Dermis microvascular lymphatic vessel endothelial cell (primary cell): ENCODE results near the gene LMBRD2. TPM values are rescaled to one million over a fixed set of nuclear protein-coding genes. Genes with fewer than 3 reads are reported as not detected.
"Not testable (repeated sequence)": the region's sequence is repeated elsewhere in the genome, so short reads cannot be mapped to it uniquely, and the experiment has no call there.

Source experiments
- DNase-seq, 2 donors: peaks; one replicate each; pipeline versions ENCODE4 v3.0.0 to v3.0.0-alpha.2; 2010; ENCODE audit warnings: low read depth in 2 of 2
- total RNA-seq: library from RNA; depleted of rRNA; stranded (reverse); fragments of >200 nt; gene quantifications from 2 replicates; pipeline ENCODE4 v1.2.1, GENCODE V29; 2014

Gene LMBRD2
- total RNA-seq, 1 donor from 2014 or later: 5.8 TPM

DNA sequence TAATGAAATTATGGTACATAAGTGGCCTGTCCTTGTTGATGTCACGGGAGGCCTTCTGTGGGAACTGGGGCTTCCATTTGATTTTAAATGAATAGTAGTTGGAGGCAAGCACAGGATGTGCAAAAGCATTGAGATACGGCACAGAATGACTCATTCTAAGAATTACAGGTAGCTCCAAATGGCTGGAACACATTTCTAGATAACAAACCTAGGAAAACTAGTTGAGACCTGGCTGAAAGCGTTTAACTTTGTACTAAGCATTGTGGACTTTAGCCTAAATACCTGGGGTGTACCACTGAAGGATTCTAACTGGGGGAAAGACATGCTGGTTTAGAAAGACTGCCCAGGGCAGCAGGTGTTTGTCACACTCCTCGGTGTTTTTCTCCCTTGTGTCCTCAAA, 9.7 kb upstream of the LMBRD2 start:
- DNase-seq: no peak

DNA sequence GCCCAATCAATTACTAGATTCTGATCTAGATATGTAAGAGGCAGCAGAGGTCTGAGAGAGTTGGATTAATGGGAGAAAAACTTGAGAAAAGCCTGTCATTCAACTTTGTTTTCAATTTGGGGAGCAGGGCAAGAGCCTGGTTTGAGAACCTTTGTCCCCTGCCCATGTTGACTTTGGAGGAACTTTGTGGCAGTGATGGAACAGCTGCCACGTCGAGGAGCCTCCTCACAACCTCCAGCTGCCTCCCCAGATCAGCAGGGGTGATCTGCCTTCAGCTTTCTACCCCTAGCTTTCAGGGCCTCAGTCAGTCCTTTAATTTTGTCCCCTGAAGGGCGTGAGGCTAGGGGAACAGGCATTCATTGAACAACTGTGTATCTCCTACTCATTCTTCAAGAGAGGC, 8.9 kb upstream of the LMBRD2 start:
- DNase-seq: no peak

DNA sequence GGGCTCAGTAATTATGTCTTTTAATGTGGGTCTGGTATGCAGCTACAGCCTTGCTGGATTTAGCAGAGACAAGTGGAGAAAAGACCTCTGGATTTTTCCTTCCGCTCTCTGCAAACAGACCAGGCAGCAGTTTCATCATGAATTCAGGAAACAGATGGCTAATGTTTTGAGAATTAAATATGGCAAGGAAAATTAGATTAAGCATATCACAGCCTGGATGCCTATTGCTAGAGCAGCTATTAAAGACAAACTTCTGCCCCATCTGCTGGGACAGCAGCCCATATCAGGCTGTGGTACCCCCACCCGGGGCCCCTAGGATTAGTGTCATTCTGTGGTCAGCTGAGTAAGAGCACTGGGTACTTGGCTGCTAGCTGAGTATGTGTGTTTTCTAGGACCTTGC, 6.5 kb upstream of the LMBRD2 start:
- DNase-seq: peak in 1 of 2 donors; percentile 40

DNA sequence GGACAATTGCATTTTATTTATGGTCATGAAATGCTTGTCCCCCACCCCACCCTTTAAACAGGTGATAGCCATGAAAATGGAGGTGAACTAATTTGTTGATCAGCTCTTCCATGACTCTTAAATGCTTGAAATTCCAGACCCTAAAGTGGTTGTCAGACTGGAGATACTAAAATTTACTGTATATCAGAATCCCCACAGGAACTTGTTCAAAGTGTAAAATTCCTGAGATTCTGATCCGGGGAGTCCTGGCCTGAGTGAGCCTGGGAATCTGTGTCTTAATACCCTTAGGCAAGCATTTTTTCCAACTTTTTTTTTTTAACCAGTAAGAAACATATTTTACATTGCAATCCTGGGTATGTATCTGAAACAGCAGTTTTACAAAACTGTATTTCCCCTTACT, 4.9 kb upstream of the LMBRD2 start:
- no peak for DNase-seq

DNA sequence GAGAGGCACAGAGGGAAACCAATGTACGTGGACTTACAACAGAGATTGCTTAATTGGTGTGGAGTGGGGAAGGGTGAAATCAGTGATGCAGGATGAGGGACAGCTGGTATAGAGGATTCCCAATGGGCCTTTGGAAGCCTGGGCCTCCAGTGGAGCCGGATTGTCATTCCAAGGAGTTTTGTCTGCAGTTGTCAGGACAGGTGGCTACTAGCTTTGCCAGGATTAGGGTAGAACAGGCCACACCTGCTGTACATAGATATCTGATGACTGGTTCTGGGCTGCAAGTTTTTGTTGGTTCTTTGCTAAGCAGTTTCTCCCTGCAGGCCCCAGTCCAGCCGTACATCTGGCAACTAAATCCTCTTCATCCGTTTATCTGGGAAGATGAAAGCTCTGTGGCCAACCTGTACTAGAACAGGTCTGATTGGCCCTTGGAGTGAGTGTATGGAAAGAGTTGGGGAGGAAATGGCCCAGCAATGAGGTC, 4.5 kb upstream of the LMBRD2 start:
- peak; percentile 33 to 41 for DNase-seq

DNA sequence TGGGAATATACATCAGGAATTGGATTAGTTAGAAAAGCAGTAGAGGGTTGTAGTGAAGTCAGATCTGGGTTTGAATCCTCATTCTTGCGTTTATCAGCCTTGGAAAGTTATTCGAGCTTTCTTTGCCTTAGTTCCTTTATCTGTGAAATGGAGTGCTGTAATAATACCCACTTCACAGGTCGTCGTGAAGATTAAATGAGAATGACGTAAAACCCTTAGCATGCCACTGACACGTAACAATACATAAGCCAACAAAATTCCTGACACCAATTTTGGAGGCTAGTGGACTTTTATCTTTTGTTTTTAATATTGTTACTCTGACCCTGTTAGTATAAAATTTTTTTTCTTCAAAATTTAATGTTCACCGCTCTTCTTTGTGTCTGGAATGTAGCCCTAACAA, 3.6 kb upstream of the LMBRD2 start:
- DNase-seq: no peak

DNA sequence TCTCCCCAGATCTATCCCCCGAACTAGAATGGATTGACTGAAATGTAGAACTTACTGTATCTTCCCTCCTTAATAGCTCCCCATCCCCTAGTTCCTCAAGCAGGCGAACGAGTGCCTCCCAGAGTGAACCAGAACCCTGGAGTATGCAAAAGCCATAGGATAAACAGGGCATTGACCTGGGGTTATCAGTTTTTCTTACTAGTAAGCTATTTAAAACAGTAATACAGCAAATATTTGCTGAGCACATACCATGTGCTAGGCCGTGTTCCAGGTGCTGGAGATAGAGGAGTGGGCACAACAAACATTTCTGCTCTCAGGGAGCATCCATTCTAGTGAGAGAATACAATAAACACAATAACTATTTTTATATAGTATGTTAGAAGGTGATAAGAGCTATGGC, 2.0 kb upstream of the LMBRD2 start:
- no peak for DNase-seq

DNA sequence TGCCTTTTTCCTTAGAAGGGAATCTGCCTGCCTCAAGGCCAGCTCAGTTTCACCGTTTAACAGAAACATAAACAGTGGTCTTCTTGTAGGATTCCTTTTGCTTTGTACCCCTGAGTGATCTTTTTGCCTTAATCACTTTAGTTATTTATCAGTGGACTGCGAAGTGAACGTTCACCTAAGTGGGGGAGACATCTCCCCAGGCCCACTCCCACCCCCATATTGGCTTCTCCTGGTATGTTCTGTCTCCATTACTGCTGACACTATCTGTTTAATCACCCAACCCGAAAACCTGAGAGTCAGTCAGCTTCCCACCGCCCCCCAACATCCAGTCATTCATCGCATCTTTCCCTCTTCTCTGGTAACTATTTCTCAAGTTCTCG, 1.6 kb upstream of the LMBRD2 start:
- DNase-seq: no peak

DNA sequence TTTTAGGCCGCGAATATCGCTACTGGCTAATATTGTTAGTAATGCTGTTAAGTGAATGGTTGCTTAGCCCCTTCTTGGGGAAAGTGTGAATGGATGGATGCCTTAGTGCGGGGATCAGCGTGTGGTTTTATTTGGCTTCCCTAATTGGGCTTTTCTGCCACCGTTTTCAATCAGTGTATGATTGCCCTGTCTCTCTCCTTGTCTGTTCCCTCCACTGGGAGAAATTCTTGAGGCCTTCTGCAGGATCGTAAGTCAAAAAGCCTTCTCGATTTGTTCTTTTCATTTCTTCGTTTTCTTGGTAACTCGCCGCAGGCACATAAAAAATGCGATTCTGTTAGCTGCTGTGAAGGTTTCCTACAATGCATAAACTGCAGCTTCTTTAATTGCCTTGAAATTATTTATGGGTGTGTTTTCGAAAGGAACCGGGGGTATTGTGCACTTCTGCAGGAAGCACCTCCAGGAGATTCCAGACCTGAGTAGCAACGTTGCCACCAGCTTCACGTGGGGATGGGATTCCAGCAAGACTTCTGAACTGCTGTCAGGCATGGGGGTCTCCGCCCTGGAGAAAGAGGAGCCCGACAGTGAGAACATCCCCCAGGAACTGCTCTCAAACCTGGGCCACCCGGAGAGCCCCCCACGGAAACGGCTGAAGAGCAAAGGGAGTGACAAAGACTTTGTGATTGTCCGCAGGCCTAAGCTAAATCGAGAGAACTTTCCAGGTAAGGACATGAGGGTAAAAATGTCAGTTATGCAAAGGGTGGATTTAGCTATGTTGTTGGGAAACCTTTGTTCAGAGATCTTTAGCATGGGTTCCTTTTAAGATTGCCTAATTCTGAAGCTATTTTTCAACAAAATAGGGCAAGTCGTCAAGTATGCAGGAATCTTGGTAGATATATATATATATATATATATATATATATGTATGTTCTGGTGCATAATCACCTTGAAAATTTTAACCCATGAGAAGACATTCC, 924 bp upstream of the LMBRD2 start:
- peak in 1 of 2 donors; percentile 5 for DNase-seq

DNA sequence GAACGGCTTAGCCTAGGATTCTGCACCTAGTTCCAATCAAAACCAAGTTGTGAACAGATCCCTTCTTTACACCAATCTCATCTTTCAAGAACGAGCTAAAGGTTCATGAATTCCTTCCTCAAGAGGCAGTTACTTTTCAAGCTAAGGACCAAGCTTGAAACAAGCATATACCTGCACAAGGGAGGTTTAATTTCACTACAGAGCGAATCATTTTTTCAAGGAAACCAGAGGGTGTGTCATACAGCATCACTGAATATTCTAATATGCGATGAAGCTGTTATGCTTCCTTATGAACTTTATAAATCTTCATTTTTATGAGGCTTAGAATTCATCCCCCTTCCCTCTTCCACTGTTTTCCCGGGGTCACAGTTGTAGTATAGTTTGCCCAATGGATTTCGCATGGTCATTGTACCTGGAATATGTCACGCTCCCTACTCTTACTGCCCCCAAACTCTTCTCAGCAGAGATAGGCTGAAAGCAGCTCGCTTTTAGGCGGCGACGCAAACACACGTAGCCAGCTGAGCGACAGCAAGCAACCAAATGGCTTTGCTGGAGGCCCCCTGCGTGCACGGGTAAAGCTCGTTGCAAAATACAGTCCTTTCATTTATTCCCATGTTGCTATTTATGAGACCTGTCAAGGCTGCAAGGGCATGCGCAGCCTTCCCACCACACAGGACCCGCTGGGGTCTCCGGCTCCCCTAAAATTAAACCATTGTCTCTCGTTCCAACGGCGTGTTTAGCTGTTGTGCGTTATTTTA, 832 bp downstream of the LMBRD2 start:
- DNase-seq: peak; percentile 62 to 68

DNA sequence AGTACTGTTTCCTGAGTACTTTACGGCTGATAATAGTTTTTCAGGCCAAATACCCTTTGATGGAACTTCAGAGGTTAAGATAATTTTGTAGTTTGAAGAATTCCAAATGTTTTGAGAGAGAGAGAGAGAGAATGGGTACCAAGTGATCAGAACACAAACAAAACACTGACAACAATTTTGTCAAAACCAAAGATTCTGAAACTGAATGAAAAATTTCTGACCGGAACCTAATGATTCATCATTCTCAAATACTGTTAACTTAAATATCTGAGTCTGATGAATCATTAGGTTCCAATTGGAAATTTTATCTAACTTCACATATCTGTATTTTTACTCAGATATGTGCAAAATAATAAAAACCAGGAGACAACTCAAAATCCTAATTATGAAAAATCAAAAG, 4.0 kb downstream of the LMBRD2 start:
- no peak for DNase-seq

DNA sequence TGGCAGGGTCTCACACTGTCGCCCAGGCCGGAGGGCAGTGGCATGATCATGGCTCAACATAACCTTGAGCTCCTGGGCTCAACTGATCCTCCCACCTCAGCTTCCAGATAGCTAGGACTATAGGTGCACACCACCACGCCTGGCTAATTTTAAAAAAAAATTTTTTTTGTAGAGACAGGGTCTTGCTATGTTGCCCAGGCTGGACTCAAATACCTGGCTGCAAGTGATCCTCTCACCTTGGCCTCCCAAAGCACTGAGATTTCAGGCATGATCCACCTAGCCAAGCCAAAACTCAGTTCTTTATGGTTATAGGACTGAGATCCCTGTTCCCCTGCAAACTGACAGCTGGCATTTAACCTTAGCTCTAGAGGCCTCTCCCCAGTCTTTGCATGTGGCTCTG, 5.3 kb downstream of the LMBRD2 start:
- no peak for DNase-seq

DNA sequence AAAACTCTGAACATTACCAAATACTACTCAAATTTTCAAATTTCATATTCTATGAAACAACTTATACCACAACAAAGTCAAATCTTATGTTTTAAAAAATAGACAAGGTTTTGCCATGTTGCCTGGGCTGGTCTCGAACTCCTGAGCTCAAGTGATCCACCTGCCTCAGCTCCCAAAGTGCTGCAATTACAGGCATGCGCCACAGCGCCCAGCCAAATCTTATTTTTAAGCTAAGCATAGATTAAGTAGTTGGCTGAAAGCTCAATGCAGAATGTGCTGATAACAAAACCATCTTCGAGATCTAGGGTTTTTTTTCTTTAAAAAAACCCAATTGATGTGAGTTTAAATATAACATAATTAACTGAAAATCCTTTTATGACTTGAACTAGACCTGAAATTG, 6.4 kb downstream of the LMBRD2 start:
- DNase-seq: no peak

DNA sequence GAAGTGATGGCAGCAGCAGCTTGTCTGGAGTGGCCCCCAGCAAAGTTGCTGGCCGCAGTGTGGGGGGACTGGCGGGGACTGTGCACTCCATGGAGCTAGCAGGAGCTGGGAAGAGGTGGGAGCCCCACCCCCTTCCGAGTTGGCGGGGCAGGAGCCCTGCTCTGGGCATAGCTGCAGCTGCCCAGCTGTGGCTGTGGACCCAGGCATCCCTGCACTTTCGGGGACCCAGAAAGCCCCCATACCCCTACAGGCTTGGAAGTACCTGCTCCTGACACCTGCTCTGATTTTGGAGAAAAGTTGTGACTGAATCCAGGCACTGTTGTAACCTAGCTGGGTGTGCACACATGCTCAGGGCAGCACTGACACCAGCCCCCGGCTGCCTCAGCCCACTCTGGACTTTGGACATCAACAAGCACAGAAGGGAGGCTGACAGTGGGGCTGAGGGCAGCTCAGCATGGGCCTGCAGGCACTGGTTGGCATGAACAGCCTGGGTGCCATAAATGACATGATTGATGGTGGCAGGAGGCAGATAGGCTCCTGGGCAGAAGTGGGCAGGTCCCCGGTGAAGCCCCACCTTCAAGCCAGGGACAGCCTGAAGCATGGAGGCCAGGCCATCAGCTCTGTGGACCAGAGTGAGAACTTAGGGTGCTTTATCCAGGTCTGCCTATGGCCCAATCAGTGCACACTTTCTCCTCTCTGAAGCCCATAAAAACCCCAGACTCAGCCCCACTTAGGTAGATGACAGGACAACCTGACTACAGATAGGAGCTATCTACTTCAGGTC, 12.6 kb downstream of the LMBRD2 start:
- no peak for DNase-seq

DNA sequence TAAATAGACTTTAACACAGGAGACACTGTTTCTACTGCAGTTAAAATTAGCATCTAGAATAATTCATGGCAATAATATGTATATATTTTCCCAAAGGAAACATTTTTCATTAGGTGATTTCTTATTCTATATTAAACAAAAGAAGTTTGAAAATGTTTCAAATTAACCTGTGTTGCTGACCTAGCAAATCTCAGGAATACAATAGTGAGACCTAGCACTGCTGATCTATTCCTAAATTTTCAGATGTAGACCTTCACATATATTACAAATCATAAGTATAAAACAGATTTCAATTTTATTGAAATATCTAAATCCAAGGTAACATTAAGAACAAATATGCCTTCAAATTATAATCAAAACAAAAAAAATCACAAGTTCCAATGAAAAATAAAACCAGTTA, 15.1 kb downstream of the LMBRD2 start:
- DNase-seq: no peak

DNA sequence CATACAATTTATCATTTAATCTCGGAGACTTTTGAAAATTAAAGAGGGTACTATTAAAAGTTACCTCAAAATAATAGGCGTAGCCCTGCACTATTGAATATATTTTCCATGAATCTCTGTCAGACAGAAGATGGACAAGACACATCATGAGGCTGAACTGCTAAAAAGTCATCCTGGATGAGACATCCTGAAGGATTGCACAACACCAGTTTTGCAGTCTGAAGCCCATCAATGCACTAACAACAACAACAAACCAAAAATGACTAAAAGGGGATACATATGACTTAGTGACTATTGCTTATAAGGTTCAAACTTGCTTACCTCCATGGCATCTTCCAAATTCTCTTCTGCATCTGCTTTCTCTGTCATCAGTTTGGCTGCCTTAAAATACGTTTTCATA, 15.7 kb downstream of the LMBRD2 start:
- no peak for DNase-seq

DNA sequence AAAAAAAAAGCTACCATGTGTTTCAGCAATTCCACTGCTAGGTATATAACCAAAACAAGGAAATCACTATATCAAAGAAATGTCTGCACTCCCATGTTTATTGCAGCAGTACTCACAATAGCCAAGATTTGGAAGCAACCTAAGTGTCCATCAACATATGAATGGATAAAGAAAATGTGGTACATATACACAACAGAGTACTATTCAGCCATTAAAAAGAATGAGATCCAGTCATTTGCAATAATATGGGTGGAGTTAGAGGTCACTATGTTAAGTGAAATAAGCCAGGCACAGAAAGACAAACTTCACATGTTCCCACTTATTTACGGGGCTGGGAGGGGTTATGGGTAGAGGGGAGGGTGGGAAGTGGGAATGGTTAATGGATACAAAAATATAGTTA, 18.7 kb downstream of the LMBRD2 start:
- not testable (repeated sequence) for DNase-seq

DNA sequence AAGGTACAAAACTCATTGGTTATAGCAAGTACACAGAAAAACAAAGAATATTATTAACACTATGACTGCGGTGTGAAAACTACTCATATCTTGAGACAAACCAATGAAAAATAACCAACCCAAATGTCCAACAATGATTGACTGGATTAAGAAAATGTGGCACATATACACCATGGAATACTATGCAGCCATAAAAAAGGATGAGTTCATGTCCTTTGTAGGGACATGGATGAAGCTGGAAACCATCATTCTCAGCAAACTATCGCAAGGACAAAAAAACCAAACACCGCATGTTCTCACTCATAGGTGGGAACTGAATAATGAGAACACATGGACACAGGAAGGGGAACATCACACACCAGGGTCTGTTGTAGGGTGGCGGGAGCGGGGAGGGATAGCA, 22.0 kb downstream of the LMBRD2 start:
- not testable (repeated sequence) for DNase-seq

DNA sequence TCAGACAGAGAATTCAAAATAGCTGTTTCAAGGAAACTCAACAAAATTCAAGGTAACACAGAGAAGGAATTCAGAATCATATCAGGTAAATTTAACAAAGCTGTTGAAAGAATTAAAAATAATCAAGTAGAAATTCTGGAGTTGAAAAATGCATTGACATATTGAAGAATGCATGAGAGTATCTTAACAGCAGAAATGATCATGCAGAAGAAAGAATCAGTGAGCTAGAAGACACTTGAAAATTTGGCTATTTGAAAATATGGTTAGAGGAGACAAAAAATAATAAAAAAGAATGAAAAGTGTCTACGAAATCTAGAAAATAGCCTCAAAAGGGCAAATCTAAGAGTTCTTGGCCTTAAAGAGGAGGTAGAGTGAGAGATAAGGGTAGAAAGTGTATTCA, 22.9 kb downstream of the LMBRD2 start:
- no peak for DNase-seq

DNA sequence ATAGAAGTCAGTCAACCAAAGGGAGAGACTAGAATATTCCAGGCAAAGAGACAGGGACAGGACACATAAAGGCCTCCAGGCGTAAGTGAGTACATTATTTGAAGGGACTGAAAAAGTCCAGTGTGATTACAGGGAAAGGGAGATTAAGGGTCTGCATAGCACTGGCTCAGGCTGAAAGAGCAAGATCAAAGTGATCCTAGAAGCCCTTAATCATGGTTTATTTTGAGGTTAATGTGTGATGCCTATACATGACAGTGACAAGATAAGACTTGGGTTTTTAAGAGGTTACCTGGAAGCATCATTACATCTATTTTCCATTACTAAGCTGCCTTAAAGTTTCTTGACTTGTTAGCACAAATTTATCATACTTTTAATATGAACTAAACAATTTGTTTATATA, 25.8 kb downstream of the LMBRD2 start:
- DNase-seq: no peak

DNA sequence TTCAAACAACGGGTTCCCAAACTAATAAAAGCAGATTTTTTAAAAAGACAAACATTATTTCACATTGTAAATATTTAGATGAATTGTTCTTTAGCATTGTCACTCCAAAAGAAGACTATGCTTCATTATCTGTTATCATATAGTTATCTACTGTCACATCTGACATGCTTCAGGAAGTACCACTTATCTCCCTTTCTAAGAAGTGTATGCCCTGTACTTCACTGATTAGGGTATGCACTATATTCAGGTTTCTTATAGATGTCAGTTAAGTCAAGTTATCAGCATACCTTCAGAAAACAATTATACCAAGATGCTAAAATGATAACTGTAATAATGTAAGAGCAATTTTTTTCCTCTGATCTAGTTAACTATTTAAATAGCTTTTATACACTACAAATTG, 40.4 kb downstream of the LMBRD2 start:
- DNase-seq: no peak
